CD8-positive, alpha-beta memory T cell (primary cell): Measurements from ENCODE around the gene AKAP13. TPM values are rescaled to one million over a fixed set of nuclear protein-coding genes. Genes with fewer than 3 reads are reported as not detected.
A peak's percentile ranks its signal among the peaks of the same experiment; 100 is the strongest.

Experiments
- CTCF ChIA-PET: fragments of 350-600 bp; sonication (Branson Sonifier 250); formaldehyde crosslinking; loops from one replicate; lab custom pipeline; 2021; ENCODE audit warnings: antibody characterized with exemption; lab: Charles Lee
- POLR2A ChIA-PET: fragments of 350-600 bp; sonication (Branson Sonifier 250); formaldehyde crosslinking; loops from one replicate; lab custom pipeline; 2021; ENCODE audit warnings: antibody characterized with exemption; lab: Charles Lee
- DNase-seq, 5 donors: peaks; one replicate each; pipeline versions ENCODE4 v3.0.0 to v3.0.0-alpha.2; 2020 to 2022; ENCODE audit warnings: mixed read lengths in 1 of 5
- H3K27ac ChIP-seq: one replicate; pipeline ENCODE4 v1.7.0; 2013; ENCODE audit warnings: low read depth, mild to moderate bottlenecking, low read length, moderate library complexity
- H3K27me3 ChIP-seq: 2 replicates; pipeline ENCODE4 v1.7.0; 2013; ENCODE audit warnings: low read length, mild to moderate bottlenecking; ENCODE audit not compliant: insufficient read depth, poor library complexity, severe bottlenecking
- H3K36me3 ChIP-seq: 2 replicates; pipeline ENCODE4 v1.7.0; 2013; ENCODE audit warnings: mild to moderate bottlenecking, low read length, moderate library complexity; ENCODE audit not compliant: insufficient read depth
- H3K4me1 ChIP-seq: 2 replicates; pipeline ENCODE4 v1.7.0; 2013; ENCODE audit warnings: mild to moderate bottlenecking, low read length, moderate library complexity; ENCODE audit not compliant: insufficient read depth
- H3K4me3 ChIP-seq: 2 replicates; pipeline ENCODE4 v1.7.0; 2013; ENCODE audit warnings: mild to moderate bottlenecking, low read length
- H3K9me3 ChIP-seq: 2 replicates; pipeline ENCODE4 v1.7.0; 2013; ENCODE audit warnings: mild to moderate bottlenecking, low read length
- H3K27ac Mint-ChIP-seq, 8 donors: one replicate each; pipeline ENCODE4 v1.8.0; 2020 to 2021; ENCODE audit warnings: mixed read lengths in 8 of 8, mild to moderate bottlenecking in 6 of 8, inconsistent platforms in 3 of 8, moderate library complexity in 3 of 8
- H3K27me3 Mint-ChIP-seq, 2 donors: one replicate each; pipeline ENCODE4 v1.8.0; 2020 to 2021; ENCODE audit warnings: mixed read lengths in 2 of 2, mild to moderate bottlenecking in 1 of 2, moderate library complexity in 1 of 2
- H3K36me3 Mint-ChIP-seq, 3 donors: one replicate each; pipeline ENCODE4 v1.8.0; 2020 to 2021; ENCODE audit warnings: mixed read lengths in 3 of 3, inconsistent platforms in 1 of 3, mild to moderate bottlenecking in 1 of 3
- H3K4me1 Mint-ChIP-seq, 3 donors: one replicate each; pipeline ENCODE4 v1.8.0; 2020 to 2021; ENCODE audit warnings: mixed read lengths in 3 of 3, inconsistent platforms in 1 of 3, mild to moderate bottlenecking in 1 of 3
- H3K4me3 Mint-ChIP-seq, 7 donors: one replicate each; pipeline ENCODE4 v1.8.0; 2020 to 2021; ENCODE audit warnings: mixed read lengths in 7 of 7, mild to moderate bottlenecking in 6 of 7, moderate library complexity in 4 of 7, inconsistent platforms in 2 of 7
- H3K9me3 Mint-ChIP-seq, 5 donors: one replicate each; pipeline ENCODE4 v1.8.0; 2020 to 2022; ENCODE audit warnings: mixed read lengths in 5 of 5, mild to moderate bottlenecking in 3 of 5, moderate library complexity in 2 of 5, inconsistent platforms in 1 of 5
- polyA plus RNA-seq: library from polyadenylated mRNA; unstranded; fragments of 300-500 nt; fragmentation: Illumina TruSeq; gene quantifications from one replicate; pipeline ENCODE4 v1.2.3, GENCODE V29; 2021
- total RNA-seq, 2 experiments: library from RNA; stranded (reverse); gene quantifications; one replicate each; pipeline ENCODE4 v1.2.3, GENCODE V29; 2021

Gene AKAP13
- total and polyA plus RNA-seq, 3 experiments from 2014 or later = 109 to 234 (median 113) TPM

- Histone ChIP-seq H3K9me3 (no peaks in the 10 kb centered on the region), H3K4me3 (peak overlapping the region; percentile 14), H3K27ac (peak overlapping the region; percentile 88), H3K36me3 (peaks cover 32% of the 10 kb centered on the region), H3K4me1 (peaks cover 59% of the 10 kb centered on the region), H3K27me3 (no peaks in the 10 kb centered on the region)
- Mint-ChIP-seq H3K4me3 (peak overlapping the region; percentile 30 to 93 (median 85)), H3K27ac (peak overlapping the region; percentile 98 to 100 (median 99)), H3K27me3 (no peaks in the 10 kb centered on the region), H3K4me1 (peaks cover 84 to 95% (median 94%) of the 10 kb centered on the region in 3 donors), H3K36me3 (peaks cover 0 to 81% (median 21%) of the 10 kb centered on the region in 3 donors), H3K9me3 (no peaks in the 10 kb centered on the region)
- POLR2A ChIA-PET = no interaction called here
- DNase-seq = no peak
- CTCF ChIA-PET = interaction anchor here (0.8 to 1.2 kb wide), 2 partner anchors 21 to 328 kb away, joined by 3 to 4 read pairs; partner anchors contain the start of gene AKAP13
These were observed 328.1 kb downstream of the AKAP13 start for GRCh38 chr15:85708402-85708941.

GRCh38 chr15:85709250-85709649 is 328.8 kb downstream of the AKAP13 start:
- no peak overlapping the region for H3K4me3 ChIP-seq
- ChIA-PET POLR2A (no interaction called here), CTCF (interaction anchor here (0.8 to 1.7 kb wide), 3 partner anchors 15 to 329 kb away, joined by 3 to 4 read pairs (median 3); partner anchors contain the start of gene AKAP13)
- Mint-ChIP-seq H3K9me3 (no peaks in the 10 kb centered on the region), H3K4me3 (peak overlapping the region in 4 of 7 donors; percentile 4 to 82 (median 23)), H3K27me3 (no peaks in the 10 kb centered on the region), H3K36me3 (peaks cover 0 to 84% (median 27%) of the 10 kb centered on the region in 3 donors), H3K4me1 (peaks cover 84 to 95% (median 94%) of the 10 kb centered on the region in 3 donors), H3K27ac (peak overlapping the region in 7 of 8 donors; percentile 84 to 100 (median 99))
- H3K4me1 ChIP-seq = peaks cover 54% of the 10 kb centered on the region
- no peak overlapping the region for H3K27ac ChIP-seq
- DNase-seq = no peak
- H3K27me3 ChIP-seq = no peaks in the 10 kb centered on the region
- H3K9me3 ChIP-seq = no peaks in the 10 kb centered on the region
- H3K36me3 ChIP-seq = peaks cover 39% of the 10 kb centered on the region

GRCh38 chr15:85710340-85710842 is 330.0 kb downstream of the AKAP13 start:
- H3K4me1 Mint-ChIP-seq = peaks cover 75 to 92% (median 85%) of the 10 kb centered on the region in 3 donors
- H3K9me3 Mint-ChIP-seq = no peaks in the 10 kb centered on the region
- H3K27ac ChIP-seq = no peak overlapping the region
- DNase-seq = no peak
- peaks cover 45% of the 10 kb centered on the region for H3K4me1 ChIP-seq
- no peaks in the 10 kb centered on the region for H3K27me3 ChIP-seq
- no peaks in the 10 kb centered on the region for H3K27me3 Mint-ChIP-seq
- POLR2A ChIA-PET = interaction anchor here (0.5 kb wide), 1 partner anchor 331 kb away, joined by 4 read pairs; no protein-coding TSS in a partner anchor
- peak overlapping the region; percentile 72 to 98 (median 85) for H3K27ac Mint-ChIP-seq
- peaks cover 0 to 87% (median 27%) of the 10 kb centered on the region in 3 donors for H3K36me3 Mint-ChIP-seq
- H3K36me3 ChIP-seq = peaks cover 46% of the 10 kb centered on the region
- no peak overlapping the region for H3K4me3 ChIP-seq
- CTCF ChIA-PET = interaction anchor here (0.8 to 1.7 kb wide), 2 partner anchors 14 to 221 kb away, joined by 3 to 4 read pairs; no protein-coding TSS in a partner anchor
- H3K4me3 Mint-ChIP-seq = peak overlapping the region; percentile 2 to 67 (median 30)
- H3K9me3 ChIP-seq = no peaks in the 10 kb centered on the region

GRCh38 chr15:85711580-85712192 is 331.3 kb downstream of the AKAP13 start:
- Mint-ChIP-seq H3K4me1 (peaks cover 70 to 90% (median 78%) of the 10 kb centered on the region in 3 donors), H3K36me3 (peaks cover 3 to 92% (median 26%) of the 10 kb centered on the region in 3 donors), H3K27ac (peak overlapping the region; percentile 20 to 82 (median 50)), H3K9me3 (no peaks in the 10 kb centered on the region), H3K4me3 (peak overlapping the region in 2 of 7 donors; percentile 1 to 64), H3K27me3 (no peaks in the 10 kb centered on the region)
- ChIA-PET POLR2A (interaction anchor here (0.6 to 0.7 kb wide), 2 partner anchors 19 to 122 kb away, joined by 3 read pairs; no protein-coding TSS in a partner anchor), CTCF (no interaction called here)
- H3K4me3 ChIP-seq = no peak overlapping the region
- H3K4me1 ChIP-seq = peaks cover 32% of the 10 kb centered on the region
- no peak overlapping the region for H3K27ac ChIP-seq
- H3K27me3 ChIP-seq = no peaks in the 10 kb centered on the region
- peaks cover 57% of the 10 kb centered on the region for H3K36me3 ChIP-seq
- H3K9me3 ChIP-seq = no peaks in the 10 kb centered on the region
- DNase-seq = no peak

- Histone ChIP-seq H3K4me3 (no peak overlapping the region), H3K9me3 (no peaks in the 10 kb centered on the region), H3K27ac (no peak overlapping the region), H3K27me3 (no peaks in the 10 kb centered on the region), H3K36me3 (peaks cover 80% of the 10 kb centered on the region), H3K4me1 (no peaks in the 10 kb centered on the region)
- no peak for DNase-seq
- no peaks in the 10 kb centered on the region for H3K9me3 Mint-ChIP-seq
- H3K36me3 Mint-ChIP-seq = peaks cover 3 to 98% (median 39%) of the 10 kb centered on the region in 3 donors
- CTCF ChIA-PET = interaction anchor here (1.8 kb wide), 1 partner anchor 14 kb away, joined by 6 read pairs; no protein-coding TSS in a partner anchor
- peak overlapping the region; percentile 24 to 91 (median 81) for H3K27ac Mint-ChIP-seq
- POLR2A ChIA-PET = no interaction called here
- no peaks in the 10 kb centered on the region for H3K27me3 Mint-ChIP-seq
- H3K4me3 Mint-ChIP-seq = no peak overlapping the region
- H3K4me1 Mint-ChIP-seq = peaks cover 44 to 79% (median 55%) of the 10 kb centered on the region in 3 donors
These were observed 335.9 kb downstream of the AKAP13 start for GRCh38 chr15:85716261-85716660.

- POLR2A ChIA-PET = no interaction called here
- Mint-ChIP-seq H3K27me3 (no peaks in the 10 kb centered on the region), H3K36me3 (peaks cover 3 to 98% (median 38%) of the 10 kb centered on the region in 3 donors), H3K4me1 (peaks cover 37 to 79% (median 51%) of the 10 kb centered on the region in 3 donors), H3K4me3 (no peak overlapping the region), H3K9me3 (no peaks in the 10 kb centered on the region), H3K27ac (peak overlapping the region; percentile 9 to 91 (median 81))
- Histone ChIP-seq H3K4me3 (no peak overlapping the region), H3K27me3 (no peaks in the 10 kb centered on the region), H3K36me3 (peaks cover 85% of the 10 kb centered on the region), H3K4me1 (no peaks in the 10 kb centered on the region), H3K27ac (no peak overlapping the region), H3K9me3 (no peaks in the 10 kb centered on the region)
- DNase-seq = no peak
- CTCF ChIA-PET = no interaction called here
These were observed 336.8 kb downstream of the AKAP13 start for GRCh38 chr15:85717212-85717611.

- Histone ChIP-seq H3K4me1 (peaks cover 6% of the 10 kb centered on the region), H3K9me3 (no peaks in the 10 kb centered on the region), H3K27me3 (no peaks in the 10 kb centered on the region), H3K36me3 (peaks cover 89% of the 10 kb centered on the region), H3K27ac (no peak overlapping the region), H3K4me3 (no peak overlapping the region)
- Mint-ChIP-seq H3K4me1 (peaks cover 37 to 78% (median 53%) of the 10 kb centered on the region in 3 donors), H3K36me3 (peaks cover 3 to 99% (median 45%) of the 10 kb centered on the region in 3 donors), H3K27ac (peak overlapping the region; percentile 74 to 84 (median 82)), H3K4me3 (no peak overlapping the region), H3K27me3 (no peaks in the 10 kb centered on the region), H3K9me3 (no peaks in the 10 kb centered on the region)
- DNase-seq = no peak
- CTCF ChIA-PET = interaction anchor here (1.0 kb wide), 1 partner anchor 29 kb away, joined by 3 read pairs; no protein-coding TSS in a partner anchor
- POLR2A ChIA-PET = interaction anchor here (0.6 kb wide), 1 partner anchor 22 kb away, joined by 3 read pairs; no protein-coding TSS in a partner anchor
These were observed 338.0 kb downstream of the AKAP13 start for GRCh38 chr15:85718271-85718971.
